Small intestine (tissue), 7 donors: ENCODE results near the gene AIG1. TPM values are rescaled to one million over a fixed set of nuclear protein-coding genes. Genes with fewer than 3 reads are reported as not detected.

Source experiments
- DNase-seq, 2 donors: peaks; one replicate each; pipeline versions ENCODE4 v3.0.0 to v3.0.0-alpha.2; 2013
- FAIRE-seq: peaks from 2 replicates; lab custom pipeline; 2012; peaks lifted over from hg19 to GRCh38; lab: Jason Lieb, UNC
- H3K27ac ChIP-seq, 3 donors: one replicate each; pipeline ENCODE4 v1.5.1; 2013; ENCODE audit warnings: low read length in 2 of 3, mild to moderate bottlenecking in 2 of 3, control low read depth in 1 of 3, inconsistent platforms in 1 of 3, low read depth in 1 of 3, moderate library complexity in 1 of 3
- H3K27me3 ChIP-seq, 3 donors: one replicate each; pipeline ENCODE4 v1.6.1; 2013; ENCODE audit warnings: low read length in 3 of 3, inconsistent platforms in 1 of 3; ENCODE audit not compliant: control insufficient read depth in 3 of 3, insufficient read depth in 3 of 3
- H3K36me3 ChIP-seq, 3 donors: one replicate each; pipeline ENCODE4 v1.6.1; 2013; ENCODE audit warnings: low read length in 3 of 3, inconsistent platforms in 1 of 3, low read depth in 1 of 3, mild to moderate bottlenecking in 1 of 3, moderate library complexity in 1 of 3; ENCODE audit not compliant: control insufficient read depth in 3 of 3, insufficient read depth in 2 of 3
- H3K4me1 ChIP-seq, 3 donors: one replicate each; pipeline ENCODE4 v1.6.1; 2013; ENCODE audit warnings: low read length in 2 of 3, inconsistent platforms in 1 of 3, low read depth in 1 of 3, mild to moderate bottlenecking in 1 of 3, moderate library complexity in 1 of 3; ENCODE audit not compliant: control insufficient read depth in 3 of 3, insufficient read depth in 2 of 3
- H3K4me3 ChIP-seq, 3 donors: one replicate each; pipeline ENCODE4 v1.5.1; 2013; ENCODE audit warnings: low read length in 3 of 3, control low read depth in 1 of 3, inconsistent platforms in 1 of 3, low read depth in 1 of 3, mild to moderate bottlenecking in 1 of 3, moderate library complexity in 1 of 3
- H3K9me3 ChIP-seq, 2 donors: one replicate each; pipeline ENCODE4 v1.6.1; 2013; ENCODE audit warnings: low read depth in 1 of 2, low read length in 1 of 2; ENCODE audit not compliant: control insufficient read depth in 2 of 2, insufficient read depth in 1 of 2
- WGBS, 3 donors: extraction: QIAGEN DNeasy Blood & Tissue Kit; methylation state at CpG; one replicate each; pipeline ENCODE4 v1.1.7; 2013; 5-methylcytosine and 5-hydroxymethylcytosine counted together
- polyA plus RNA-seq, 4 donors: library from polyadenylated mRNA; stranded (reverse) in 3 of 4; unstranded in 1 of 4; fragments of 200-250 nt in 3 of 4; fragments of 120-200 nt in 1 of 4; gene quantifications; one replicate each; pipeline versions ENCODE4 v1.2.1 to v1.2.3, GENCODE V29; 2013
- donor health status: healthy with polysubstance abuse.
- donor health status: control.
- donor health status: control.
- donor health status: Bipolar disorder and iron deficiency.
- donor health status: healthy.

The AIG1 gene
- polyA plus RNA-seq, 4 donors: 56.6 to 244 (median 79.0) TPM

- WGBS, 3 donors: 79 to 83% (median 82%) methylated on average over 4 of the region's 4 CpGs
Measured at GRCh38 chr6:143112084-143112768, 51.5 kb downstream of the AIG1 start.

GRCh38 chr6:143112837-143113236 lies 52.1 kb downstream of the AIG1 start:
- no peak overlapping the region for H3K4me3 ChIP-seq
- DNase-seq (no peak), FAIRE-seq (no peak)
- no peaks in the 10 kb centered on the region for H3K27me3 ChIP-seq
- 89 to 92% (median 91%) methylated on average over 5 of the region's 5 CpGs for WGBS, 3 donors
- H3K27ac ChIP-seq: no peak overlapping the region
- peaks cover 0 to 3% (median 0%) of the 10 kb centered on the region in 3 donors for H3K36me3 ChIP-seq
- H3K9me3 ChIP-seq: no peaks in the 10 kb centered on the region
- peaks cover 0 to 11% (median 0%) of the 10 kb centered on the region in 3 donors for H3K4me1 ChIP-seq

More at GRCh38 chr6:143112084-143112768, 51.5 kb downstream of the AIG1 start:
- Histone ChIP-seq H3K27me3 (no peaks in the 10 kb centered on the region), H3K4me1 (peaks cover 0 to 13% (median 0%) of the 10 kb centered on the region in 3 donors), H3K4me3 (no peak overlapping the region), H3K27ac (no peak overlapping the region), H3K36me3 (peaks cover 0 to 3% (median 0%) of the 10 kb centered on the region in 3 donors), H3K9me3 (no peaks in the 10 kb centered on the region)
- no peak for FAIRE-seq
- DNase-seq: no peak

- DNase-seq (peak in 1 of 2 donors; percentile 72), FAIRE-seq (no peak)
- Histone ChIP-seq H3K36me3 (peaks cover 0 to 3% (median 0%) of the 10 kb centered on the region in 3 donors), H3K9me3 (peaks cover 0 to 3% of the 10 kb centered on the region in 2 donors), H3K27me3 (no peaks in the 10 kb centered on the region), H3K4me1 (peaks cover 0 to 20% (median 0%) of the 10 kb centered on the region in 3 donors), H3K27ac (peak overlapping the region in 1 of 3 donors; percentile 47), H3K4me3 (no peak overlapping the region)
- 33 to 57% (median 45%) methylated on average over 3 of the region's 3 CpGs for WGBS, 3 donors
Measured at GRCh38 chr6:143115728-143116127, 55.0 kb downstream of the AIG1 start.

GRCh38 chr6:143117108-143117507 lies 56.4 kb downstream of the AIG1 start:
- peaks cover 0 to 8% of the 10 kb centered on the region in 2 donors for H3K9me3 ChIP-seq
- peaks cover 0 to 3% (median 0%) of the 10 kb centered on the region in 3 donors for H3K36me3 ChIP-seq
- H3K4me1 ChIP-seq: peaks cover 0 to 20% (median 0%) of the 10 kb centered on the region in 3 donors
- H3K27me3 ChIP-seq: no peaks in the 10 kb centered on the region
- WGBS, 3 donors: 87 to 95% (median 91%) methylated on average over 1 of the region's 1 CpG
- FAIRE-seq: no peak
- H3K27ac ChIP-seq: no peak overlapping the region
- H3K4me3 ChIP-seq: no peak overlapping the region
- DNase-seq: no peak

- 63 to 80% (median 69%) methylated on average over 2 of the region's 2 CpGs for WGBS, 3 donors
- no peak overlapping the region for H3K4me3 ChIP-seq
Measured at GRCh38 chr6:143119260-143119659, 58.6 kb downstream of the AIG1 start.

GRCh38 chr6:143123081-143123480 lies 62.4 kb downstream of the AIG1 start:
- no peak overlapping the region for H3K4me3 ChIP-seq
- peaks cover 0 to 6% (median 0%) of the 10 kb centered on the region in 3 donors for H3K36me3 ChIP-seq
- peaks cover 0 to 8% of the 10 kb centered on the region in 2 donors for H3K9me3 ChIP-seq
- FAIRE-seq: no peak
- no peak for DNase-seq
- 95 to 100% (median 97%) methylated on average over 1 of the region's 1 CpG for WGBS, 3 donors
- H3K27ac ChIP-seq: no peak overlapping the region
- peaks cover 0 to 12% (median 0%) of the 10 kb centered on the region in 3 donors for H3K4me1 ChIP-seq
- no peaks in the 10 kb centered on the region for H3K27me3 ChIP-seq

More at GRCh38 chr6:143119260-143119659, 58.6 kb downstream of the AIG1 start:
- peak; percentile 78 to 85 for DNase-seq
- H3K4me1 ChIP-seq: peaks cover 0 to 20% (median 0%) of the 10 kb centered on the region in 3 donors
- peaks cover 0 to 6% (median 0%) of the 10 kb centered on the region in 3 donors for H3K36me3 ChIP-seq
- H3K27ac ChIP-seq: peak overlapping the region in 1 of 3 donors; percentile 76
- no peak for FAIRE-seq
- H3K9me3 ChIP-seq: peaks cover 0 to 8% of the 10 kb centered on the region in 2 donors
- H3K27me3 ChIP-seq: no peaks in the 10 kb centered on the region

- peaks cover 0 to 8% (median 0%) of the 10 kb centered on the region in 3 donors for H3K36me3 ChIP-seq
- H3K27me3 ChIP-seq: no peaks in the 10 kb centered on the region
- FAIRE-seq (no peak), DNase-seq (no peak)
- WGBS, 3 donors: 96 to 98% (median 97%) methylated on average over 2 of the region's 2 CpGs
- H3K9me3 ChIP-seq: peaks cover 0 to 8% of the 10 kb centered on the region in 2 donors
- H3K27ac ChIP-seq: no peak overlapping the region
- no peak overlapping the region for H3K4me3 ChIP-seq
- peaks cover 0 to 8% (median 0%) of the 10 kb centered on the region in 3 donors for H3K4me1 ChIP-seq
Measured at GRCh38 chr6:143123941-143124340, 63.3 kb downstream of the AIG1 start.

GRCh38 chr6:143125455-143125854 lies 64.8 kb downstream of the AIG1 start:
- Histone ChIP-seq H3K36me3 (peaks cover 0 to 16% (median 0%) of the 10 kb centered on the region in 3 donors), H3K4me3 (no peak overlapping the region), H3K9me3 (peaks cover 0 to 14% of the 10 kb centered on the region in 2 donors), H3K4me1 (no peaks in the 10 kb centered on the region), H3K27ac (no peak overlapping the region), H3K27me3 (no peaks in the 10 kb centered on the region)
- WGBS, 3 donors: 82 to 91% (median 89%) methylated on average over 3 of the region's 3 CpGs
- no peak for FAIRE-seq
- no peak for DNase-seq
